HG03066 (cell line): Measurements from ENCODE around the gene FILIP1L.

Source experiments
- ATAC-seq: cut with Tn5 transposase; IDR thresholded peaks from one replicate; pipeline ENCODE4 v1.9.1; 2021; ENCODE audit warnings: low read depth; ENCODE audit not compliant: unreplicated experiment

The FILIP1L gene

DNA sequence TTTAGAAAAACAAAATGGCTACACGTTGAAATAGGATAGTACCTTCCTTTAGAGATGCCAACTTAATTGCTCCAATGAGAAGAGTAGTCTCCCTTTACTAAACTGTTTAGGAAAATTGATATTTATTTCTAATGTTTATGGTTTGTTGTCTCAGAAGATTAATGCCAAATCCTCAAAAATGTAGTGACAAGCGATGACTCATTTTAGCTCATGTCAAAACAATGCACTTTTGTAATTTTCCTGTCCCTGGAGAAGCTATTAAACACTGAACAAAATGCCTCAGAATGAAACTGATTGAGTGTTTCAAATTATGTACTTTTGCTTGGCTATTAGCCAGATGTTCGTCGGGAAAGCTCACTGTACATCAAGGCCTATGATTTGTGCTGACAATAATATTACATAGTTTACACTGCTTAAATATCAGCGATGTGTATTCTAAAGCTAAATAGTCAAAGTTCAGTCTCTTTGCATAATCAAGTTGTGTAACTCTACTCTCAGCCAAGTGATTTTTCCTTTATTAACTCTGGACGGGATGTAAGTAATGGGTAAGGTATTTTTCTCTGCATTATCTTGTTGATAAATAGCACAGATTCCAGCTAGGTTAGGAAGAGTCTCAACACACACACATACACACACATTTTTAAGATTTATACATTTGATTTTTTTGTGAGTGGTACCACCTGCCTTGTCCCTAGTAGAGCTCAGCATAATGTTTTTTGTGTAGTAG lies 212.9 kb downstream of the FILIP1L start:
- no peak for ATAC-seq

DNA sequence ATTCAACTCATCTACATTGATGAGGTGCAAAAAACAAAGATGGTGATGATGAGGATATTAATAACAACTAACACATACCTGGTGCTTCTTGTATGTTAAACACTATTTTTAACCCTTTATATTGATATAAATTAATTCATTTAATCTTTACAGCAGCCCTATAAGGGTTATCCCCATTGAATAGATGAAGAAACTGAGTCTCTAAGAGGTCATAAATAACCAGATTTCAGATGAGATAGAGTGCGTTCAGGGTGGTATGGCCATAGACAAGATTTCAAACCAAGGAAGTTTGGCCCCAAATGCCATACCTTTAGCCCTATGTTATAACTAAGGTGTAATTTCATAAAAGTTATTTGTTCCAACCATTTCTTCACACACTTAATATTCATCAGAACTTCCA lies 214.1 kb downstream of the FILIP1L start:
- ATAC-seq, result no peak

DNA sequence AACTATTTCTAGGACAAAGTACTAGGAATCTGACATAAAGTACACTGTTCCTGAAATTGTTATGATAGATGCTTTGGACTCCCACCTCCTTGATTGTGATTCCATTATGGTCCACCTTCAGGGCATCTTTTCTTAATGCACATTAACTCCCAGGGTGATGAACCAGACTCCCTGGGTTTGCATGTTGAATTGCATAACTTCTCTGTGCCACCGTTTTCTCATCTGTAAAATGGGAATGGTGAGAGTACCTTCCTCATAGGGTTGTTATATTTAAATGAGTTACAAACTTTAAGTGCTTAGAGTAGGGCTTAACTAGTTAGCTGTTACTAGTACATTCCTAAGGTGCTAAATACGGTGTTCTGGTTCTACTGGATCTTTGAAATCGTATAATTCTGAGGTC lies 214.7 kb downstream of the FILIP1L start:
- ATAC-seq, result no peak

DNA sequence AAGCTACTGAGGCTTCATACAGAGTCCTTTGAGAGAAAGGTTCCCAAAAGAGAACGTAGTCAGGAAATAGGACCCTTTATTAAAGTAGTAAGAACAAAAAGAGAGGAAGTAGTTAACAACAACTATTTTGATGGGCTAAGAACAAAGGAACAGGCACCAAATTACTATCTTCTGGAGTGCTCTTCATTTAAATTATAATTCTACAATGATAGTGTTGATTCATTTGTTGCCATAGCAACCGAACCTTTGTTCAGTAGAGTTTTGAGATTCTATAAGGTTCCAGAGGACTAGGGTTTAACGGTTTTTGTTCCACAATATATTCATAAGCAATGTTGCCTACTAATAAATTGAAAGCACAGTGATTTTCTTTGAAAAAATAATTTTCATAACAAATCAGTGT lies 217.8 kb downstream of the FILIP1L start:
- ATAC-seq, result no peak

DNA sequence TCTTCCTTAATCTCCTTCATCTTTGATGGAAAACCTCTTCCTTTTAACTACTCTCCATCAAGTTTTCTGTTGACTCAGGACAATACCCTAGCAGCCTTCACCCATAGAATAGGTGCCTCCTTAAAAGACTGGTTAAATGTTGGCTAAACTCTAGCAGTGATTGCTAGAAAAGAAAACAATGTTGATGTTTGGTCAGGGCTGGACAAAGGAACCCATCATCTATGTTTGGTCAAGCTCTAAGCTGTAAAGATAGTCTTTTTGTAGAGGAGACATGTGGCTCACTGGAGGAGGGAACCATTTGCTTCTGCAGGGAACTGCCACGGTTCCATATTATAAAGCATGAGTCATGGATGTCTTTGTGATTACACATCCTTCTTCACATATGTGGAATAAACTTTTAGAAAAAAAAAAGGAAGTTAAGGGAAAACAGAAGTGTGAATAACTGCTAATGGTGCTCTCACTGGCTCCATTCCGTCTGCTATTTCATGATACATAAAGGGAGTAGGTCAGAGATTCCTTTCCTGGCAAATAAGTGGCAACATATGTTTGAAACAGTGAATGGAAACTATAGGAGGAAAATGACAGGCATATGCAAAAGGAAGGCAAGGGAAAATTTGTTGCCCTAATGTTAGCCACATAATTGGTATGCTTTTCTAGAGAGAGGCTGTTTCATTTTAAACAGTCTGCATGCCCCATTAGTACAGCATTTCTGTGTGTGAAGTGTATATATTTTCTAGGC lies 218.4 kb downstream of the FILIP1L start:
- ATAC-seq, result no peak

DNA sequence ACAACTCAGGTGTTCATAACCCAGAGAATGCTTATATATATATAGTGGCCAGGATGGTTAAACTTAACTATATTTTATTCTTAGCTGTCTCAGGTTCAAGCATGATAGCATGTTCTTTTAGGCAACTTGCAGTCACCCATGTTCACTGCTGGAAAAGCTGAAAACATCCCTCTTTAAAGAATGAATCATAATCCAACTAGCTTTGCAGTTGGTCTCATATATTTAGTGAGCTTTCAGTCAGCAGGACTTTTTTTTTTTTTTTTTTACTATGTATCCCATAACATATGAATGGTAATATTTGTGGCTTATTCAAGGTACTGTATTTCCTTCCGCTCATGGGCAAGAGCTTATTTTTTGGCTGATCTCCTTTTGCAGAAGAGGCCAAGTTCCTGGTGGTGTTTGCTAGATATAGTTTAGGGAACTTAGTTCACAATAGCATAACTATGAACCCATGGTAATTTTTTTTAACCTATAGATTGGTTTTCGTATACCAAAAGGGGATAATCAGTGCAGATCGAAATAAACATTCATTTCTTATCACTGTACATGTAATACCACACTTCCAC lies 219.1 kb downstream of the FILIP1L start:
- no peak for ATAC-seq

DNA sequence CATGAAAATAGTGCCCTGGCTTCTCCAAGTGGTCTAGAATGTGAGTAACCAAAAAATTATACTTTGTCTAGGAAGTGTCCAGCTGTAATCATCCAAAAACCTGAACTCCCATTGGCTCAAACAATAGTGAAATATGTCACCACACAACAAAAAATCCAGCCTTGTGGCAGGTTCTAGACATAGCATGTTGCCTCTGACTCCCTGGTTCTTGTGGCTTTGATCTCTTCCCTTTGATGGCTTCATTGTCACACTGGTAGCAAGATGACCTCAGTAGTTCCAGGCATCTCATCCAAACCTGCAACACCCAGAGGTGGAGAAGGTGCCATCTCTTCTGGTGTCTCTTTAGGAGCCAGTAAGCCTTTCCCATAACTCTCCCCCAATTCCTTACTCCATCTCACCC lies 222.0 kb downstream of the FILIP1L start:
- no peak for ATAC-seq

DNA sequence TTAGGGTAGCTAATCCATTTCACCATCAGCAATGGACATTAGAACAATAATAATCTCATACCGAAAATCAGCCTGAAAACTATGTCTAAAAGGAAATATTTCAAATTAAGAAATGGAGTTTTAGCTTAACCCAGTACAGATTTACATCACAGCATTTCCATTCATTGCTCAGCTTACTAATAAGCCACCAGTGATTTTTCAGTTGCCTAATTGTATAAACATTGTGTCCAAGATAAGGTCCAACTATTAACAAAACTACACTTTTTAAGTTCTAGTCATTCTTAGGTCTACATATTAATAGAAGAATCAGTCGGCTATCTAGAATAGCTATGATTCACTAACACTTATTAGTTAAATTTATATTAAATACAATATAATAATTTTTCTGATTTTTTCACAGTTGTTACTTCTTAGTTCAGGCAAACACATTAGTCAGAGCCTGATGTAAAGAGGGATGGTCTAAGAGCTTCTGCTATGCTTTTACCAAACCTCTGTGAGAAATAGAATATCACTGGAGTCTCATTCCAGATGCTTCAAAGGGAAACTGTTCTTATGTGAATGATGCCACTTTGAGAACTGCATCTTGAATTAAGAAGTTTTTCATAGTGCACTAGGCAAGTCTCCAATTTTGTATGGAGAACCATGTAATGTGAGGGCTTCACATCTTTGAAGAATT lies 222.6 kb downstream of the FILIP1L start:
- no peak for ATAC-seq

DNA sequence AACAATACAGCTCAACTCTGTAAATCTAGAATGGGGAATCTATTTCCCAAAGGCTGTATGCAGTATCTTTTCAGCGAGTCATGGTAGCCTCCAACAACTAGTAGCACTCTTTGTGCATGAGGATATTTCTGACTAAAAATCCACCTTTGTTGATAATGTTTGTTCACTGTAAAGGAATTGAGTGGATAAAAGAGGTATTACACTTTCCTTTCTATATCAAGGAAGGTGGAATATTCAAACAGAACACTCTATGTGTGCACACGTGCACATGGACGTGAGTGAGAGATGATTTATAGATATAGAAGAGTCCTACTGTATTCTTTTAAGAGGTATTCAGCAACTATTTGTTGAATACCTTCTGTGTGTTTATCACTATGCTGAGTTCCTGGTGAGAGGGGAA lies 228.4 kb downstream of the FILIP1L start:
- no peak for ATAC-seq

DNA sequence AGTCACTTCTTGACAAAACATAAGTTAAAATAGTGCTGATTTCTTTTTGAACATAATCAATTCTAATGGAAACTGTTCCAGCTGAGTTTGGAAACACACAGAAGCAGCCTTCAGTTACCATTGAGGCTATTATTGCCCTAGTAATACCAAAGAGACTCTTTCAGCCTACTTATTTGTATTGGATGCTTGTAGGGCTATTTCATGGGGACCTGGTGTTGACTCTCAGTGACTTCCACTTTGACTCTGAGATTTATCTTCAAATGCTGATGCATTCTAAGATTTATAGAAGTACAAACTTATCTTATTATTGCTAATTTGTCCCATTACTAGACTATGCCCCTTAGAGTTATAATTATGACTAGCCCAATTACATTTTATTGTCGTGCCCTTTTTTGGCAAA lies 229.2 kb downstream of the FILIP1L start:
- ATAC-seq, result no peak

DNA sequence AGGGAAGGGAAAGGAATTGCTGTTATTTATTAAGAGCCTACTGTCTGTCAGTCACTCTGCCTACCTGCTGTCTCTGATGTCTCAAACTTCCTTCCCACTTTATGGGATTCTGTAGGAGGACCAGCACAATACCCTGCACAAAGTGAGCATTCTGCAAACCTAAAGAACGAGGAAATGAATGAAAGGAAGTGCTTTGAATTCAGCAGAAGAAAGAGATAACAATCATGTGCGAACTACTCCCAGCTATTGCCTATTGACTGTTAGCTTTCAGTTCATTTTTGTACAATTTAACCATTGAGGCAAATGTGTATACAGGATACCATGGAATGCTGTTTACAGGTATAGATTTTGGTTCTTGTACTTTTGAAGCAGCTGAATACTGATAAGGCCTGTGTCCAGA lies 229.8 kb downstream of the FILIP1L start:
- ATAC-seq, result no peak

DNA sequence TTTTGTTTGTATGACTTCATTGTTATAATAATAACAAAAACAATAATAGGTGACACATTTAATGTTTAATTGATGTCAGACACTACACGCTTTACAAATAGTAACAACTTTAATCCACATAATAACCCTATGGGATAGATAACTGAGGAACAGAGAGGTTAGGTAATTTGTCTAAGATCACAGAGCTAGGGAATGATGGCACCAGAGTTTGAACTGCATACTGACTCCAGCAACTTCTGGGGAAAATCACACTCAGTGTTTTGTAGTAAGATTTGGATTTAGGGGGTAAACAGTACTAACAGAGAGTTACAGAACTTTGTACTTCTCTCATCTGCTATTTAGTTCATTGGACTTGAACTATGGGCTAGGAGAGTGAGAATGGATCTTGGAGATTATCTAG lies 230.6 kb downstream of the FILIP1L start:
- ATAC-seq, result no peak

DNA sequence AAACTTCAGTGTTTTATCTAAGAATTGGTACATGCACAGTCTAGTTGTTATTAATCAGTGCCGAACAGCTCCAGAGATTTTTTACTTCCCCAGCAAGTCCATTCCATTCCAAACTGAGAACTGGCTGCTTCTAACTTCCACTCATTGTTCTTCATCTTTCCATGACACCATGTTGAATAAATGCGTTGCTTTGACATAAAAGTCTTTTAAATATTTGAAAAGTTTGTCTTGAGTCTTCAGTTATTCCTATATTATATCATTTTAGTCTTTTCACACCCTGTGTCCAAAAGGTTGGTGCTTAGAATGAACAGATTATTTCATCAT lies 231.2 kb downstream of the FILIP1L start:
- ATAC-seq, result no peak

DNA sequence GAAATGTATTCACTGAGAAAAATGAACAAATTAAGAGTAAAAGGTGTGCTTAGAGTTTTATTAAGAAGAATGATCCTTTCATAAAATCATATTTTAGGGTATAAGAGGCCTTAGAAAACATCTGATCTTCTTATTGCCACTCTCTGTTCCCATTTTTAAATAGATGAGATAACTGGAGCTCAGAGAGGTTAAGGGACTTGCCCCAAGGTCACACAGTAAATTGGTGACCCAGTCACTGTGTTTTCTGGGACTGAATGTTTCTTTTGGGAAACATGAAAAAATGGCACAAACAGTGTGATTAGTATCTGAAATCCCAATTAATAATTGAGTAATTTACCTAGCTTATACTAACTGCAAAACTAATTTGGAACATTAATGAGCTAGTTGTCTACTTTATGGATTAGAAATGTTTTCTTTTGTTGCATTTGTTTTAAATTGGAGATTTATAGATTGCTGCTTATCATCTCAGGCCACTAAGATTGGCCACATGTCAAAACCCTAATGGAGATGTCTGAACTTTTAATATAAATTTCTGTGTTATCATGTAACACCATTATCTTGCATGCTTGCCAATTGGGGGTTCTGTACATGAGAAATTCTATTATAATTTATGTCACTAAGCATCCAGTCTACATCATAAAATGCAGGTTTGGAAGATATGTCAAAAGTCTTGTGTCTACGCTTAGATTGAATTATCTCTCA lies 231.7 kb downstream of the FILIP1L start:
- no peak for ATAC-seq

DNA sequence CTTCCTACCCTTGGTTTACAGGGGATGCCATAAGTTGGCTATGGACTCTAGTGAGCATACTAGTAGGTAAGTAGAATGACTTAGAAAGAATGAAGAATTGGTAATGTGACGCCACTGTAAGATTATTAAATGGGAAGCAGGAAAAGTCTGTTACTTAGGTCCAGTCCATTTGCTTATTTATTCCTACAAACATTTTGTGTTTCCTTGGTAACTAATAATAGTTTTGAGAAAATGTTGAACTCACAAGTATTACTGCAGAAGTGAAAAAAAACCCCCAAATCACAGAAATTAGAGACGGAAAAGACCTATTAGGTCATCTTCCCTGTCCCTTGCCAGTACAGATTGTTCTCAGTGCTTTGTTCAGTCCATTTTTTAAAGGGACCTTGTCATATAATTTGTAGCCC lies 233.2 kb downstream of the FILIP1L start:
- ATAC-seq, result no peak

DNA sequence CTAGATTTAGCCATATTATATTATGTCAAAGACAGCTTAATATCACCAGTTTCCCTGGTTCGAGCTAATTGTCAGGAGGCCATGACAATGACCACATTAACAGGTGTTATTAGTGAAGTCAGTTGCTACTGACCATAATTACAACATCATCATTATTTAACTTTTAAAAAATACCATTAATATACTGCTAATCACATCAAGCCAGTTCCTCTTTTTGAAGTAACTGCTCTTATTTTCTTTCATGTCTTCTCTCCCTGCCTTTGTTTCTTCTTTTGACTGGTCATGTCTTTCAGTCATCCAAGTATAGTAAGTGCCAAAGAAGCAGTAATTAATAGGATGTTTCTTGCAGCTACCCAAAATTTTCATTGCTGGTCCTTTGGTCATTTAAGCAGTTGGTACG lies 235.0 kb downstream of the FILIP1L start:
- no peak for ATAC-seq

DNA sequence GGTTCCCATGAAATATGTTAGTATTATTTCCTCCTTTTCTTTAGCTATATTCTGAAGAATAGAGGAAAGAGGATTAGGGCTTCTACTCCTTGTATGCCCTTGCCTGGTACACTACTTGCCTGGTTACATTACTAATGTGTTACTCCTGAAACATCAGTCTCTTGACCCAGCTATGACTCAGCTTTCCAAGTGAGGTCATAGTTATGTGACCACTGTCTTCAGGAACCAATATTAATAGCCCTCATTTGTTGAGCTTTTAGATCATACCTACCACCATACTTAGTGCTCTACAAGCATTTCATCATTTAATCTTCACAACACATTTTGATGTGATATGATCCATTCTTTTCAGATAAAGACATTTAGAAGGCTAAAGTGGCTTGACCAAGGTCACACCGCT lies 236.3 kb downstream of the FILIP1L start:
- ATAC-seq, result peak; percentile 40

DNA sequence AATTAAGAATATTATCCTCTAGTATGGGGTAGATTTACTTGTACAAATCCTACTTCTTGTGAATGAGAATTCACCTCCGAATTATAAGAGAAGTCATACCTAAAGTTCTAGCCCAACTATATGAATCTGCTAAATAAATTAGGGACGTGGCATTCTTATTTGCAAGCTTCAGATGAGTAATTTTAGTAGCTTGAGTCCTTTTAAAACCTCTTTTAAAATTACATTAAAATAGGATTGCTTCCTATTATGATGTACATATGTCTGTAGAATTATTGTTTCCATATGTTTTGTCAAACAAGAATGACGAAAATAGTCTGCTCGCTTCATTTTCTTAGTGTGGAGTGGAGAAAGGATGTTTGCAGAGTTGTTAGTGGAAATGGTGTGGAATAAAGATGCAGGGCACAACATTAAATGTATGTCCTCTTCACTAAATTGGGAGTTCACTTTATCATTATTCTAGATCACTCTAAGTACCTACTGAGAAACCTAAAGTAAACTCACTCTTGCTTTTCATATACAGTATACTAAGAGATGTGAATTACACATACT lies 237.2 kb downstream of the FILIP1L start:
- no peak for ATAC-seq

DNA sequence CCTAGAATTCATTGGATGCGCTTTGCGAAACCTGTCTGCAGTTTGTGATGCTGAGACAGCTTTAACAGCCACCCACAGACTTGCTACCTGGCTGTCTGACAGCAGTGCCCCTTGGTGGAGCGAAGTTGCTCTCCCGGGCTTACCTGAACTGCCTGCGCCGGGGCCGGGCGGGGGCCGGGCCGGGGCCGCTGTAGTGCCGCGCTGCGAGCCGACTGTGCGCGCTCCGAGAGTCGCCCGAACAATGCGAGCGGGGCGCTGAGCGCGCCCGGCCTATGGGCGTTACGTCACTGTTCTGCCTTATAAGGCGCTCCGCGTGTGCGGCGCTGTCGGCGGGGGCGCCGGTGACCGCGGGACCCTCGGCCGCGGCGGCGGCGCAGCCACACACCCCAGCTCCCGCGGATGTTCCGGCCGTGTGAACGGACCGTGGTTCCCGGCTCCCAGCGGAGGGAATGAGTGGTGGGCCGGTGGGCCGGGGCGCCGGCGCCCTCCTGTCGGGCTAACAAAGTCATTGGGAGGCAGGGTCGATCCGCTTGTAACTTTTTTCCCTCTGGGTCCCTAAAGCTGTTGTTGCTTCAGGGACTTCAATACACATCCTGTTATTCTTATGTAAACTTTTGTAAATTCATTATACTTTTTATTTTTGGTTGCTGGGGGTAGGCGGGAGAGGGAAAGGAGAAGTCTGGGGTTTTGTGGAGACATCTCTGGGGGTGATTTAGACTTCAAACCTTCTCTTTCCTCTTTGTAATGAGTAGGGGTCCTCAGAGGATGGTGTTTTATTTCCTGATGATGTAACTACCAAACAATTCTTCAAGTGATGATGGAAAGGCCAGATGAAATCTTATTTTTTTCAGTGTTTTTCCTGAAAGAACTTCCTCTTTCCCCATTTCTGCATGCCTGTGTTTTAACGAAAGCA lies 238.1 kb downstream of the FILIP1L start:
- ATAC-seq, result peak; percentile 95

DNA sequence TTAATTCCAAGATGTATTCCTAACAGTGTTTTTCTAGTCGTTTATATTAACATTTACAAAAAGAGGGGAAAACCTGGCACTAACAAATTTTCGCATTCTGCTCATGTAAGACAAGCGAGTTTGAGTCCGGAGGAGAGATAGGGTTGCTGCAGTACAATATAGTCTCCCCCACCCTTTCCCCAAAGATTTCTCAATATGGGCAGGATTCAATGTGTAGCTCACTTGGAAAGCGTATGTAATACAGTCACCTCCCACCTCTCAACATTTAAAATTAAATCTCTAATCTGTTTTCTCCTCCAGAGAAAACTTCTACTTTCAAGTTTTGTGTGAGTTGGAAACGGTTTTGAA lies 238.7 kb downstream of the FILIP1L start:
- ATAC-seq, result peak; percentile 13
